Measurements from ENCODE around the gene TMEM59L. TPM values are rescaled to one million over a fixed set of nuclear protein-coding genes. Genes with fewer than 3 reads are reported as not detected.

Gene TMEM59L
- total RNA-seq, 1 donor from 2014 or later: not detected

- intact Hi-C loops (cut with micrococcal nuclease): loop anchor here (5.0 kb wide), 1 partner anchor 180 kb away; the partner anchor contains the start of gene COMP
- Mint-ChIP-seq H3K4me1 (peaks cover 31% of the 10 kb centered on the region), H3K36me3 (ENCODE audit: low read depth) (no peaks in the 10 kb centered on the region), H3K27me3 (peaks cover 58% of the 10 kb centered on the region), H3K27ac (no peak overlapping the region), H3K4me3 (peak overlapping the region; percentile 78), H3K9me3 (no peaks in the 10 kb centered on the region)
- ATAC-seq (ENCODE audit: low read depth) (peak; percentile 29), DNase-seq (no peak)
- no peak for TF ChIP-seq CTCF (IDR thresholded peaks at IDR 0.05)
- ChIA-PET CTCF (no interaction called here), POLR2A (interaction anchor here (0.6 to 1.2 kb wide), 2 partner anchors 9 to 434 kb away, joined by 3 to 4 read pairs; no protein-coding TSS in a partner anchor)
These were observed 459 bp upstream of the TMEM59L start for GRCh38 chr19:18612051-18612771.

GRCh38 chr19:18613589-18614234 is 1.0 kb downstream of the TMEM59L start:
- Mint-ChIP-seq H3K4me3 (peak overlapping the region; percentile 61), H3K27me3 (peaks cover 57% of the 10 kb centered on the region), H3K9me3 (no peaks in the 10 kb centered on the region), H3K4me1 (peaks cover 23% of the 10 kb centered on the region), H3K36me3 (ENCODE audit: low read depth) (no peaks in the 10 kb centered on the region), H3K27ac (no peak overlapping the region)
- DNase-seq (no peak), ATAC-seq (ENCODE audit: low read depth) (no peak)
- TF ChIP-seq CTCF (IDR thresholded peaks at IDR 0.05): no peak
- intact Hi-C loops (cut with micrococcal nuclease): loop anchor here (5.0 kb wide), 1 partner anchor 179 kb away; the partner anchor contains the start of gene COMP
- CTCF ChIA-PET: no interaction called here
- POLR2A ChIA-PET: no interaction called here

- H3K4me3 Mint-ChIP-seq: no peak overlapping the region
- peaks cover 17% of the 10 kb centered on the region for H3K4me1 Mint-ChIP-seq
- DNase-seq (no peak), ATAC-seq (ENCODE audit: low read depth) (no peak)
- H3K9me3 Mint-ChIP-seq: no peaks in the 10 kb centered on the region
- no peak overlapping the region for H3K27ac Mint-ChIP-seq
- ChIA-PET POLR2A (no interaction called here), CTCF (no interaction called here)
- peaks cover 41% of the 10 kb centered on the region for H3K27me3 Mint-ChIP-seq
- intact Hi-C loops (cut with micrococcal nuclease): no loop called here
- H3K36me3 Mint-ChIP-seq (ENCODE audit: low read depth): no peaks in the 10 kb centered on the region
- TF ChIP-seq CTCF (IDR thresholded peaks at IDR 0.05): no peak
These were observed 3.4 kb downstream of the TMEM59L start for GRCh38 chr19:18616023-18616422.

GRCh38 chr19:18617562-18617961 is 4.9 kb downstream of the TMEM59L start:
- CTCF ChIA-PET: no interaction called here
- DNase-seq: no peak
- Mint-ChIP-seq H3K27me3 (peaks cover 31% of the 10 kb centered on the region), H3K9me3 (no peaks in the 10 kb centered on the region), H3K36me3 (ENCODE audit: low read depth) (no peaks in the 10 kb centered on the region), H3K4me1 (peaks cover 5% of the 10 kb centered on the region), H3K4me3 (no peak overlapping the region), H3K27ac (no peak overlapping the region)
- POLR2A ChIA-PET: no interaction called here
- TF ChIP-seq CTCF (IDR thresholded peaks at IDR 0.05): no peak
- intact Hi-C loops (cut with micrococcal nuclease): no loop called here
- no peak for ATAC-seq (ENCODE audit: low read depth)

GRCh38 chr19:18618236-18618635 is 5.6 kb downstream of the TMEM59L start:
- no peak for DNase-seq
- Mint-ChIP-seq H3K27ac (no peak overlapping the region), H3K36me3 (ENCODE audit: low read depth) (no peaks in the 10 kb centered on the region), H3K4me3 (no peak overlapping the region), H3K27me3 (peaks cover 29% of the 10 kb centered on the region), H3K9me3 (no peaks in the 10 kb centered on the region), H3K4me1 (peaks cover 3% of the 10 kb centered on the region)
- ChIA-PET POLR2A (interaction anchor here (0.5 kb wide), 1 partner anchor 8 kb away, joined by 3 read pairs; no protein-coding TSS in a partner anchor), CTCF (no interaction called here)
- intact Hi-C loops (cut with micrococcal nuclease): no loop called here
- ATAC-seq (ENCODE audit: low read depth): no peak
- no peak for TF ChIP-seq CTCF (IDR thresholded peaks at IDR 0.05)

All from activated B cell treated with CpG ODN at 0.5 μM for 24 hours (primary cell).